Astrocyte of the hippocampus (primary cell): Measurements from ENCODE around the gene ZCCHC7.
"Not testable (repeated sequence)": the region's sequence is repeated elsewhere in the genome, so short reads cannot be mapped to it uniquely, and the experiment has no call there.

Source experiments
- DNase-seq: peaks from one replicate; pipeline ENCODE4 v3.0.0; 2011; ENCODE audit warnings: low read depth, low spot score

Gene ZCCHC7

GRCh38 chr9:37251452-37251851 lies 131.1 kb downstream of the ZCCHC7 start:
- DNase-seq: no peak

GRCh38 chr9:37253377-37253937 lies 133.1 kb downstream of the ZCCHC7 start:
- no peak for DNase-seq

- no peak for DNase-seq
Measured at GRCh38 chr9:37255187-37255586, 134.8 kb downstream of the ZCCHC7 start.

GRCh38 chr9:37255944-37256862 lies 135.8 kb downstream of the ZCCHC7 start:
- no peak for DNase-seq

- no peak for DNase-seq
Measured at GRCh38 chr9:37259951-37260350, 139.6 kb downstream of the ZCCHC7 start.

- DNase-seq: peak; percentile 63
Measured at GRCh38 chr9:37262410-37262809, 142.0 kb downstream of the ZCCHC7 start.

GRCh38 chr9:37264539-37264938 lies 144.2 kb downstream of the ZCCHC7 start:
- DNase-seq: no peak

- no peak for DNase-seq
Measured at GRCh38 chr9:37266630-37267029, 146.3 kb downstream of the ZCCHC7 start.

- no peak for DNase-seq
Measured at GRCh38 chr9:37269221-37269620, 148.8 kb downstream of the ZCCHC7 start.

GRCh38 chr9:37271679-37272078 lies 151.3 kb downstream of the ZCCHC7 start:
- DNase-seq: no peak

- DNase-seq: no peak
Measured at GRCh38 chr9:37273595-37273994, 153.2 kb downstream of the ZCCHC7 start.

GRCh38 chr9:37281541-37281940 lies 161.2 kb downstream of the ZCCHC7 start:
- no peak for DNase-seq

- DNase-seq: peak; percentile 79
Measured at GRCh38 chr9:37283730-37284325, 163.5 kb downstream of the ZCCHC7 start.

GRCh38 chr9:37284636-37285035 lies 164.3 kb downstream of the ZCCHC7 start:
- DNase-seq: no peak

- no peak for DNase-seq
Measured at GRCh38 chr9:37286530-37287175, 166.3 kb downstream of the ZCCHC7 start.

GRCh38 chr9:37287317-37287716 lies 166.9 kb downstream of the ZCCHC7 start:
- no peak for DNase-seq

GRCh38 chr9:37289631-37290030 lies 169.3 kb downstream of the ZCCHC7 start:
- DNase-seq: no peak

GRCh38 chr9:37290366-37290939 lies 170.1 kb downstream of the ZCCHC7 start:
- DNase-seq: no peak

GRCh38 chr9:37290940-37291485 lies 170.6 kb downstream of the ZCCHC7 start:
- DNase-seq: peak; percentile 54

- DNase-seq: not testable (repeated sequence)
Measured at GRCh38 chr9:37291612-37292238, 171.4 kb downstream of the ZCCHC7 start.

- DNase-seq: no peak
Measured at GRCh38 chr9:37292896-37293295, 172.5 kb downstream of the ZCCHC7 start.
